WTC11 (cell line): Measurements from ENCODE around the gene PNMT. TPM values are rescaled to one million over a fixed set of nuclear protein-coding genes. Genes with fewer than 3 reads are reported as not detected.

Source experiments
- ATAC-seq: fragments of 200-7000 bp; cut with Tn5 transposase; 2 replicates; pipeline ENCODE4 v1.10.0; 2021; ENCODE audit warnings: mild to moderate bottlenecking, moderate library complexity
- CTCF ChIA-PET: fragments of 300-600 bp; sonication (Branson Sonifier 250); formaldehyde crosslinking; loops from one replicate; lab custom pipeline; 2021; ENCODE audit warnings: antibody characterized with exemption; lab: Charles Lee
- POLR2A ChIA-PET: fragments of 350-600 bp; sonication (Branson Sonifier 250); formaldehyde crosslinking; loops from one replicate; lab custom pipeline; 2021; ENCODE audit warnings: antibody characterized with exemption; lab: Charles Lee
- DNase-seq: peaks from one replicate; pipeline ENCODE4 v3.0.0; 2021; ENCODE audit warnings: low spot score
- H3K27ac Mint-ChIP-seq: 2 replicates; pipeline ENCODE4 v1.8.0; 2021; ENCODE audit warnings: mixed read lengths
- H3K27me3 Mint-ChIP-seq: 2 replicates; pipeline ENCODE4 v1.8.0; 2021; ENCODE audit warnings: low read depth, mild to moderate bottlenecking, moderate library complexity, mixed read lengths
- H3K36me3 Mint-ChIP-seq: 2 replicates; pipeline ENCODE4 v1.8.0; 2021; ENCODE audit warnings: mixed read lengths
- H3K4me1 Mint-ChIP-seq: 2 replicates; pipeline ENCODE4 v1.8.0; 2022; ENCODE audit warnings: mixed read lengths
- H3K4me3 Mint-ChIP-seq: 2 replicates; pipeline ENCODE4 v1.8.0; 2021; ENCODE audit warnings: mild to moderate bottlenecking, moderate library complexity, mixed read lengths
- H3K9me3 Mint-ChIP-seq: 2 replicates; pipeline ENCODE4 v1.8.0; 2021; ENCODE audit warnings: mixed read lengths
- ATF1 ChIP-seq: sonication (generic); formaldehyde crosslinking; IDR thresholded peaks from 2 replicates; pipeline ENCODE4 v1.8.1; 2023; ENCODE audit warnings: mild to moderate bottlenecking, moderate library complexity, missing genetic modification reagents
- CREM ChIP-seq: sonication (generic); formaldehyde crosslinking; IDR thresholded peaks from 2 replicates; pipeline ENCODE4 v1.8.1; 2022; ENCODE audit warnings: mild to moderate bottlenecking, missing genetic modification reagents, moderate library complexity
- ELF4 ChIP-seq: sonication (generic); formaldehyde crosslinking; IDR thresholded peaks from 2 replicates; pipeline ENCODE4 v1.8.1; 2022; ENCODE audit warnings: low read depth, mild to moderate bottlenecking, moderate library complexity, missing genetic modification reagents
- ETV6 ChIP-seq: sonication (generic); formaldehyde crosslinking; IDR thresholded peaks from 2 replicates; pipeline ENCODE4 v1.8.1; 2022; ENCODE audit warnings: mild to moderate bottlenecking, missing genetic modification reagents
- GRHL2 ChIP-seq: fragments of 250-450 bp; sonication (Bioruptor Pico); IDR thresholded peaks from 2 replicates; pipeline ENCODE4 v1.8.0; 2022; ENCODE audit warnings: mild to moderate bottlenecking, moderate library complexity; ENCODE audit not compliant: insufficient replicate concordance, severe bottlenecking
- IRF1 ChIP-seq: sonication (generic); formaldehyde crosslinking; IDR thresholded peaks from 2 replicates; pipeline ENCODE4 v1.8.0; 2023; ENCODE audit warnings: missing genetic modification reagents
- JAZF1 ChIP-seq: fragments of 250-450 bp; sonication (Bioruptor Pico); IDR thresholded peaks from 2 replicates; pipeline ENCODE4 v1.9.0; 2021; ENCODE audit warnings: moderate library complexity, mild to moderate bottlenecking, inconsistent platforms
- MAX ChIP-seq: sonication (generic); formaldehyde crosslinking; IDR thresholded peaks from 2 replicates; pipeline ENCODE4 v1.8.0; 2022; ENCODE audit warnings: mild to moderate bottlenecking, missing genetic modification reagents
- MLX ChIP-seq: sonication (generic); formaldehyde crosslinking; IDR thresholded peaks from 2 replicates; pipeline ENCODE4 v1.8.1; 2023; ENCODE audit warnings: mild to moderate bottlenecking, missing genetic modification reagents, moderate library complexity
- NFE2L1 ChIP-seq: sonication (generic); formaldehyde crosslinking; IDR thresholded peaks from 2 replicates; pipeline ENCODE4 v1.8.1; 2023; ENCODE audit warnings: missing genetic modification reagents
- NR1H2 ChIP-seq: sonication (generic); formaldehyde crosslinking; IDR thresholded peaks from 2 replicates; pipeline ENCODE4 v1.9.0; 2021; ENCODE audit warnings: mild to moderate bottlenecking, moderate library complexity, missing genetic modification reagents
- NR2C2 ChIP-seq: sonication (generic); formaldehyde crosslinking; IDR thresholded peaks from 2 replicates; pipeline ENCODE4 v1.8.0; 2022; ENCODE audit warnings: mild to moderate bottlenecking, missing genetic modification reagents
- OVOL2 ChIP-seq: fragments of 250-450 bp; sonication (Bioruptor Pico); IDR thresholded peaks from 2 replicates; pipeline ENCODE4 v1.9.0; 2021; ENCODE audit warnings: mild to moderate bottlenecking, borderline replicate concordance
- PREB ChIP-seq: sonication (generic); formaldehyde crosslinking; IDR thresholded peaks from 2 replicates; pipeline ENCODE4 v1.8.1; 2022; ENCODE audit warnings: mild to moderate bottlenecking, missing genetic modification reagents, moderate library complexity, borderline replicate concordance
- PRRX2 ChIP-seq: fragments of 250-450 bp; sonication (Bioruptor Pico); IDR thresholded peaks from 2 replicates; pipeline ENCODE4 v1.8.0; 2021; ENCODE audit warnings: mild to moderate bottlenecking
- RELA ChIP-seq: sonication (generic); formaldehyde crosslinking; IDR thresholded peaks from 2 replicates; pipeline ENCODE4 v1.8.1; 2022; ENCODE audit warnings: missing genetic modification reagents, mild to moderate bottlenecking, borderline replicate concordance
- RORB ChIP-seq: fragments of 250-450 bp; sonication (Bioruptor Pico); IDR thresholded peaks from 2 replicates; pipeline ENCODE4 v1.9.0; 2021; ENCODE audit warnings: mild to moderate bottlenecking
- SOX15 ChIP-seq: fragments of 250-450 bp; sonication (Bioruptor Pico); IDR thresholded peaks from 2 replicates; pipeline ENCODE4 v1.9.0; 2021; ENCODE audit warnings: mild to moderate bottlenecking
- SP1 ChIP-seq: sonication (generic); formaldehyde crosslinking; conservative IDR thresholded peaks from 2 replicates; pipeline ENCODE4 v1.8.1; 2022; ENCODE audit warnings: missing genetic modification reagents
- TCF7 ChIP-seq: sonication (generic); formaldehyde crosslinking; IDR thresholded peaks from 2 replicates; pipeline ENCODE4 v1.8.0; 2022; ENCODE audit warnings: mild to moderate bottlenecking, low read depth, missing genetic modification reagents, moderate library complexity
- TEAD1 ChIP-seq: sonication (generic); formaldehyde crosslinking; IDR thresholded peaks from 2 replicates; pipeline ENCODE4 v1.8.0; 2022; ENCODE audit warnings: mild to moderate bottlenecking, missing genetic modification reagents
- USF1 ChIP-seq: sonication (generic); formaldehyde crosslinking; IDR thresholded peaks from 2 replicates; pipeline ENCODE4 v1.8.0; 2022; ENCODE audit warnings: mild to moderate bottlenecking, missing genetic modification reagents
- ZNF121 ChIP-seq: sonication (generic); formaldehyde crosslinking; IDR thresholded peaks from 2 replicates; pipeline ENCODE4 v1.8.0; 2023; ENCODE audit warnings: missing genetic modification reagents
- ZNF219 ChIP-seq: sonication (generic); formaldehyde crosslinking; IDR thresholded peaks from 2 replicates; pipeline ENCODE4 v1.8.0; 2023; ENCODE audit warnings: missing genetic modification reagents, mild to moderate bottlenecking, borderline replicate concordance
- ZNF232 ChIP-seq: sonication (generic); formaldehyde crosslinking; IDR thresholded peaks from 2 replicates; pipeline ENCODE4 v1.8.0; 2022; ENCODE audit warnings: mild to moderate bottlenecking, missing genetic modification reagents
- ZNF396 ChIP-seq: fragments of 250-450 bp; sonication (Bioruptor Pico); IDR thresholded peaks from 2 replicates; pipeline ENCODE4 v1.8.0; 2021; ENCODE audit warnings: mild to moderate bottlenecking, moderate library complexity, borderline replicate concordance
- ZNF416 ChIP-seq: fragments of 250-450 bp; sonication (Bioruptor Pico); IDR thresholded peaks from 2 replicates; pipeline ENCODE4 v1.9.0; 2021; ENCODE audit warnings: mild to moderate bottlenecking, inconsistent platforms
- ZNF423 ChIP-seq: fragments of 250-450 bp; sonication (Bioruptor Pico); IDR thresholded peaks from 2 replicates; pipeline ENCODE4 v2.1.2; 2022; ENCODE audit warnings: mild to moderate bottlenecking, moderate library complexity
- total RNA-seq: library from RNA; stranded (reverse); gene quantifications from 3 replicates; pipeline ENCODE4 v1.2.3, GENCODE V29; 2021

PNMT gene
- total RNA-seq, 1 experiment from 2014 or later = 3.1 TPM

- Mint-ChIP-seq H3K9me3 (no peaks in the 10 kb centered on the region), H3K36me3 (peaks cover 53% of the 10 kb centered on the region), H3K27me3 (no peaks in the 10 kb centered on the region), H3K4me1 (no peaks in the 10 kb centered on the region), H3K4me3 (no peak overlapping the region), H3K27ac (no peak overlapping the region)
- DNase-seq = no peak
- POLR2A ChIA-PET = interaction anchor here (1.0 kb wide), 1 partner anchor 315 kb away, joined by 3 read pairs; no protein-coding TSS in a partner anchor
- CTCF ChIA-PET = interaction anchor here (1.0 to 1.4 kb wide), 4 partner anchors 11 to 264 kb away, joined by 3 to 6 read pairs (median 4); partner anchors contain the start of gene PSMD3
- no peak for ATAC-seq
- no peak for TF ChIP-seq NR2C2 (CRISPR knock-in tag)
- TF ChIP-seq SP1 = no peak
- no peak for TF ChIP-seq JAZF1 (CRISPR knock-in tag)
- TF ChIP-seq ZNF232 = no peak
These were observed 48.0 kb downstream of the PNMT start for GRCh38 chr17:39716073-39716818.

GRCh38 chr17:39716879-39717536 lies 48.8 kb downstream of the PNMT start:
- ATAC-seq (no peak), DNase-seq (no peak)
- Mint-ChIP-seq H3K27me3 (no peaks in the 10 kb centered on the region), H3K4me1 (no peaks in the 10 kb centered on the region), H3K36me3 (peaks cover 49% of the 10 kb centered on the region), H3K9me3 (no peaks in the 10 kb centered on the region), H3K4me3 (no peak overlapping the region), H3K27ac (no peak overlapping the region)
- TF ChIP-seq PRRX2 (CRISPR knock-in tag) (no peak), NFE2L1 (CRISPR knock-in tag) (no peak), MLX (CRISPR knock-in tag) (no peak), ZNF396 (CRISPR knock-in tag) (no peak), PREB (CRISPR knock-in tag) (no peak), ATF1 (CRISPR knock-in tag) (no peak), CREM (CRISPR knock-in tag) (no peak), SOX15 (CRISPR knock-in tag) (no peak), ZNF423 (no peak), NR1H2 (CRISPR knock-in tag) (no peak), OVOL2 (CRISPR knock-in tag) (no peak), RELA (CRISPR knock-in tag) (no peak), RORB (CRISPR knock-in tag) (no peak), ETV6 (no peak), ZNF121 (CRISPR knock-in tag) (no peak), TEAD1 (no peak), ELF4 (no peak), ZNF219 (no peak)
- CTCF ChIA-PET = interaction anchor here (1.2 to 1.4 kb wide), 2 partner anchors 95 to 264 kb away, joined by 3 to 4 read pairs; partner anchors contain the start of gene PSMD3
- POLR2A ChIA-PET = no interaction called here

GRCh38 chr17:39717660-39718059 lies 49.4 kb downstream of the PNMT start:
- peaks cover 42% of the 10 kb centered on the region for H3K36me3 Mint-ChIP-seq
- no peak overlapping the region for H3K27ac Mint-ChIP-seq
- H3K4me3 Mint-ChIP-seq = no peak overlapping the region
- DNase-seq (no peak), ATAC-seq (no peak)
- H3K27me3 Mint-ChIP-seq = no peaks in the 10 kb centered on the region
- H3K9me3 Mint-ChIP-seq = no peaks in the 10 kb centered on the region
- CTCF ChIA-PET = interaction anchor here (1.1 kb wide), 1 partner anchor 49 kb away, joined by 3 read pairs; the partner anchor contains the start of gene PNMT
- POLR2A ChIA-PET = no interaction called here
- H3K4me1 Mint-ChIP-seq = no peaks in the 10 kb centered on the region
- TF ChIP-seq PREB (CRISPR knock-in tag) (no peak), ELF4 (no peak), USF1 (CRISPR knock-in tag) (no peak), ZNF416 (CRISPR knock-in tag) (no peak), NR2C2 (CRISPR knock-in tag) (no peak), GRHL2 (no peak), IRF1 (CRISPR knock-in tag) (no peak), MAX (CRISPR knock-in tag) (no peak), TCF7 (no peak)
